ENCODE data around the gene SEC16B.

DNA sequence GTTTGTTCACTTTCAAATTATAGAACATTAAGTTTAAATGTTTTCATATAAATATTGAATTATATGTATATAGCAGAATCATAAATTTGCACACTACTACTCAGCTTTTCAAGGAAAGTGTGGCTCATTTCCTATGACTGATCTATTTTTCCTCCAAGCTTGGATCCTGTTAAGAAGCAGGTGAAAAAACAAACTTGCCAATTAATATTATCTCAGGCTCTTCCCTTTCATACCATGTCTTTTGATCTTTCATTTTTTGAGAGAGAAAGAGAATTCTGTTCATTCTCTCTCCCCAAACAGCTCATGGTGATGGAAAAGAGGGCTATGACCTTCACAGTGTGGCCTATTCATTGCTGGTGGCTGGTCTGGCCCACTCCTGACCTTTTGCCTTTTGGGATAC lies 43.7 kb downstream of the SEC16B start:
- TF ChIP-seq GATA2 (IDR thresholded peaks at IDR 0.05; ENCODE audit: low read depth, low read length) (no peak), GATA3 (IDR thresholded peaks at IDR 0.05; ENCODE audit: low read depth, low read length) (no peak)
